Activated T-cell treated with anti-CD3 and anti-CD28 coated beads for 24 hours (primary cell): ENCODE measurements around the gene ANGPTL4.

Source experiments
- DNase-seq: peaks from one replicate; pipeline ENCODE4 v3.0.0-alpha.2; 2020; ENCODE audit warnings: low read depth

ANGPTL4 gene

GRCh38 chr19:8413629-8413995, 49.7 kb downstream of the ANGPTL4 start:
- DNase-seq, result no peak

GRCh38 chr19:8416796-8417195, 52.8 kb downstream of the ANGPTL4 start:
- DNase-seq, result no peak

- no peak for DNase-seq
Measured at GRCh38 chr19:8421484-8422461, 57.8 kb downstream of the ANGPTL4 start.

GRCh38 chr19:8423817-8424223, 59.9 kb downstream of the ANGPTL4 start:
- DNase-seq, result no peak
